Endothelial cell of umbilical vein (primary cell): Measurements from ENCODE around the gene RYR3.

Experiments used
- GATA2 ChIP-seq: IDR thresholded peaks from 2 replicates; pipeline ENCODE4 v1.7.0; 2011; ENCODE audit warnings: low read depth, mild to moderate bottlenecking, moderate library complexity, mixed read lengths, low read length; ENCODE audit not compliant: insufficient read length, insufficient read depth
- JUN ChIP-seq: IDR thresholded peaks from 2 replicates; pipeline ENCODE4 v1.6.1; 2011; ENCODE audit warnings: borderline replicate concordance, low read depth; ENCODE audit not compliant: insufficient read length, insufficient read depth
- TF ChIP-seq, protein P1 (sequence below), 2 donors: IDR thresholded peaks; 1 replicate in 1 of 2; 2 replicates in 1 of 2; pipeline ENCODE4 v1.5.1; 2011; ENCODE audit warnings: low read length in 2 of 2, mild to moderate bottlenecking in 2 of 2, moderate library complexity in 2 of 2, control low read depth in 1 of 2, inconsistent platforms in 1 of 2, low read depth in 1 of 2; ENCODE audit not compliant: insufficient read depth in 1 of 2; ENCODE audit errors: extremely low read depth in 1 of 2

GRCh38 chr15:33561967-33562366 is 251.2 kb downstream of the RYR3 start:
- TF ChIP-seq, protein P1, sequence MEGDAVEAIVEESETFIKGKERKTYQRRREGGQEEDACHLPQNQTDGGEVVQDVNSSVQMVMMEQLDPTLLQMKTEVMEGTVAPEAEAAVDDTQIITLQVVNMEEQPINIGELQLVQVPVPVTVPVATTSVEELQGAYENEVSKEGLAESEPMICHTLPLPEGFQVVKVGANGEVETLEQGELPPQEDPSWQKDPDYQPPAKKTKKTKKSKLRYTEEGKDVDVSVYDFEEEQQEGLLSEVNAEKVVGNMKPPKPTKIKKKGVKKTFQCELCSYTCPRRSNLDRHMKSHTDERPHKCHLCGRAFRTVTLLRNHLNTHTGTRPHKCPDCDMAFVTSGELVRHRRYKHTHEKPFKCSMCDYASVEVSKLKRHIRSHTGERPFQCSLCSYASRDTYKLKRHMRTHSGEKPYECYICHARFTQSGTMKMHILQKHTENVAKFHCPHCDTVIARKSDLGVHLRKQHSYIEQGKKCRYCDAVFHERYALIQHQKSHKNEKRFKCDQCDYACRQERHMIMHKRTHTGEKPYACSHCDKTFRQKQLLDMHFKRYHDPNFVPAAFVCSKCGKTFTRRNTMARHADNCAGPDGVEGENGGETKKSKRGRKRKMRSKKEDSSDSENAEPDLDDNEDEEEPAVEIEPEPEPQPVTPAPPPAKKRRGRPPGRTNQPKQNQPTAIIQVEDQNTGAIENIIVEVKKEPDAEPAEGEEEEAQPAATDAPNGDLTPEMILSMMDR (IDR thresholded peaks at IDR 0.05; ENCODE audit: extremely low read depth in 1 of 2, insufficient read depth in 1 of 2, low read depth in 1 of 2, low read length in 2 of 2) = no peak
- TF ChIP-seq JUN (no peak), GATA2 (no peak)
